ENCODE data around the gene BRD3OS. TPM values are rescaled to one million over a fixed set of nuclear protein-coding genes. Genes with fewer than 3 reads are reported as not detected.
A peak's percentile ranks its signal among the peaks of the same experiment; 100 is the strongest.

BRD3OS gene
- polyA plus RNA-seq, 1 of the 3 experiments (the other 2 are of a cell fraction) = 23.1 TPM

- TF ChIP-seq SMC3 (IDR thresholded peaks at IDR 0.05; ENCODE audit: low read depth, low read length) (no peak), PBX3 (IDR thresholded peaks at IDR 0.05) (no peak), NRF1 (IDR thresholded peaks at IDR 0.05; ENCODE audit: low read depth, low read length) (no peak), USF2 (IDR thresholded peaks at IDR 0.05; ENCODE audit: borderline replicate concordance, low read depth, low read length) (no peak), MEF2A (IDR thresholded peaks at IDR 0.05; ENCODE audit: borderline replicate concordance, low read depth) (no peak), NFIC (IDR thresholded peaks at IDR 0.05; ENCODE audit: borderline replicate concordance) (no peak), CTCF (IDR thresholded peaks at IDR 0.05) (no peak), SIN3A (IDR thresholded peaks at IDR 0.05; ENCODE audit: borderline replicate concordance, low read depth, low read length) (no peak), MXI1 (IDR thresholded peaks at IDR 0.05; ENCODE audit: low read depth, low read length) (no peak), TCF12 (IDR thresholded peaks at IDR 0.05) (no peak)
- Histone ChIP-seq H4K20me1 (ENCODE audit: insufficient read depth) (peaks cover 91% of the 10 kb centered on the region), H3K9me3 (no peaks in the 10 kb centered on the region), H3F3A (replicated peaks; ENCODE audit: insufficient read depth) (peaks cover 8% of the 10 kb centered on the region), H3K27ac (ENCODE audit: low read depth in 2 of 2, low read length in 1 of 2) (no peak overlapping the region), H3K9me2 (no peaks in the 10 kb centered on the region), H3K9ac (no peak overlapping the region), H3K79me2 (ENCODE audit: insufficient read depth) (peaks cover 96% of the 10 kb centered on the region), H3K27me3 (ENCODE audit: insufficient read depth) (no peaks in the 10 kb centered on the region), H3K36me3 (replicated peaks in 1 of 2; ENCODE audit: control insufficient read depth in 1 of 2, insufficient read depth in 2 of 2, low read length in 1 of 2) (no peaks in the 10 kb centered on the region), H3K4me1 (ENCODE audit: control insufficient read depth in 1 of 2, insufficient read depth in 2 of 2, low read depth in 1 of 2, low read length in 1 of 2) (peaks cover 0 to 66% of the 10 kb centered on the region in 2 experiments; a peak in 1 of 4 replicates), H3K4me2 (no peak overlapping the region), H2AFZ (ENCODE audit: low read depth) (no peak overlapping the region), H3K4me3 (ENCODE audit: low read depth in 2 of 2, low read length in 1 of 2) (no peak overlapping the region)
- POLR2A ChIA-PET = no interaction called here
- no peak for DNase-seq
- CTCF ChIA-PET = no interaction called here
- 96% methylated on average over 19 of the region's 22 CpGs for WGBS (ENCODE audit: low lambda C conversion rate)
Observed at GRCh38 chr9:134062461-134063087, 37.3 kb downstream of the BRD3OS start.

- peak; percentile 25 for DNase-seq
- H3K9me3 ChIP-seq = no peaks in the 10 kb centered on the region
- H3K4me1 ChIP-seq (ENCODE audit: control insufficient read depth in 1 of 2, insufficient read depth in 2 of 2, low read depth in 1 of 2, low read length in 1 of 2) = peaks cover 0 to 61% of the 10 kb centered on the region in 2 experiments; a peak in 1 of 4 replicates
- no peak overlapping the region for H2AFZ ChIP-seq (ENCODE audit: low read depth)
- 94% methylated on average over 10 of the region's 15 CpGs for WGBS (ENCODE audit: low lambda C conversion rate)
- TF ChIP-seq MEF2A (IDR thresholded peaks at IDR 0.05; ENCODE audit: borderline replicate concordance, low read depth) = no peak
- TF ChIP-seq YY1 (IDR thresholded peaks at IDR 0.05; ENCODE audit: low read depth) = no peak
- no peak for TF ChIP-seq RCOR1 (IDR thresholded peaks at IDR 0.05; ENCODE audit: low read length)
- no peak for TF ChIP-seq GABPA (IDR thresholded peaks at IDR 0.05; ENCODE audit: low read depth)
- TF ChIP-seq NFIC (IDR thresholded peaks at IDR 0.05; ENCODE audit: borderline replicate concordance) = no peak
- TF ChIP-seq RFX5 (IDR thresholded peaks at IDR 0.05; ENCODE audit: low read length) = no peak
- H3K27ac ChIP-seq (ENCODE audit: low read depth in 2 of 2, low read length in 1 of 2) = no peak overlapping the region; a peak in 1 of 4 replicates
- H3K79me2 ChIP-seq (ENCODE audit: insufficient read depth) = peaks cover 90% of the 10 kb centered on the region
- no peaks in the 10 kb centered on the region for H3K9me2 ChIP-seq
- H3F3A ChIP-seq (replicated peaks; ENCODE audit: insufficient read depth) = peaks cover 8% of the 10 kb centered on the region
- no peaks in the 10 kb centered on the region for H3K36me3 ChIP-seq (replicated peaks in 1 of 2; ENCODE audit: control insufficient read depth in 1 of 2, insufficient read depth in 2 of 2, low read length in 1 of 2)
- H3K27me3 ChIP-seq (ENCODE audit: insufficient read depth) = no peaks in the 10 kb centered on the region
- CTCF ChIA-PET = no interaction called here
- H3K4me2 ChIP-seq = no peak overlapping the region
- peaks cover 85% of the 10 kb centered on the region for H4K20me1 ChIP-seq (ENCODE audit: insufficient read depth)
- H3K9ac ChIP-seq = no peak overlapping the region
- H3K4me3 ChIP-seq (ENCODE audit: low read depth in 2 of 2, low read length in 1 of 2) = no peak overlapping the region
- POLR2A ChIA-PET = no interaction called here
Observed at GRCh38 chr9:134063088-134063570, 37.8 kb downstream of the BRD3OS start.
